DOHH2 (cell line): ENCODE results near the gene SUGCT.

Experiments
- CTCF ChIP-seq: fragments of 200-600 bp; sonication (generic); IDR thresholded peaks from one replicate; pipeline ENCODE4 v1.5.1; 2014; ENCODE audit warnings: antibody characterized with exemption, mild to moderate bottlenecking, low read depth, low read length; ENCODE audit not compliant: poor library complexity, severe bottlenecking
- EZH2phosphoT487 ChIP-seq: fragments of 200-600 bp; sonication (generic); IDR thresholded peaks from 2 replicates; pipeline ENCODE4 v1.6.1; 2017; ENCODE audit warnings: borderline replicate concordance, mild to moderate bottlenecking, antibody characterized with exemption, low read length, moderate library complexity, mixed read lengths

GRCh38 chr7:40780460-40780859 lies 645.7 kb downstream of the SUGCT start:
- TF ChIP-seq EZH2phosphoT487 (no peak), CTCF (no peak)
